Muscle of arm (tissue), 14 donors: ENCODE results near the gene SMC5. TPM values are rescaled to one million over a fixed set of nuclear protein-coding genes. Genes with fewer than 3 reads are reported as not detected.
A peak's percentile ranks its signal among the peaks of the same experiment; 100 is the strongest.
"Not testable (repeated sequence)": the region's sequence is repeated elsewhere in the genome, so short reads cannot be mapped to it uniquely, and the experiment has no call there.

Experiments used
- DNase-seq: peaks from one replicate; pipeline ENCODE4 v3.0.0-alpha.2; 2013
- long read RNA-seq, 11 donors: transcript quantifications; one replicate each; lab custom pipeline, GENCODE V29; 2026
- polyA plus RNA-seq, 12 donors: library from polyadenylated mRNA; unstranded; fragments of 120-200 nt; gene quantifications; one replicate each; pipeline ENCODE4 v1.2.1, GENCODE V29; 2013; ENCODE audit not compliant: insufficient read length in 12 of 12

The SMC5 gene
- 10 to 100 TPM in 11 of 12 donors, not detected in 1; 25.5 to 85.7 (median 41.1) TPM for polyA plus RNA-seq
- long read RNA-seq, donor 1, partial matches to known transcripts: 17 of 18 reads
- long read RNA-seq, donor 1, other reads (novel, unspliced or antisense): 0 of 18 reads
- long read RNA-seq, donor 2, partial matches to known transcripts: 0 of 1 reads
- long read RNA-seq, donor 2, other reads (novel, unspliced or antisense): 0 of 1 reads
- long read RNA-seq, donor 3, full-length matches to known transcripts: 1 of 16 reads
- long read RNA-seq, donor 3, partial matches to known transcripts: 15 of 16 reads
- long read RNA-seq, donor 3, other reads (novel, unspliced or antisense): 0 of 16 reads
- long read RNA-seq, donor 4: 0 reads
- long read RNA-seq, donor 5: 0 reads
- long read RNA-seq, donor 6, partial matches to known transcripts: 0 of 1 reads
- long read RNA-seq, donor 6, other reads (novel, unspliced or antisense): 0 of 1 reads
- long read RNA-seq, donor 7, partial matches to known transcripts: 0 of 1 reads
- long read RNA-seq, donor 7, other reads (novel, unspliced or antisense): 0 of 1 reads
- long read RNA-seq, donor 8, full-length matches to known transcripts: 2 of 2 reads
- long read RNA-seq, donor 8, partial matches to known transcripts: 0 of 2 reads
- long read RNA-seq, donor 8, other reads (novel, unspliced or antisense): 0 of 2 reads
- long read RNA-seq, donor 9, partial matches to known transcripts: 6 of 6 reads
- long read RNA-seq, donor 9, other reads (novel, unspliced or antisense): 0 of 6 reads
- long read RNA-seq, donor 10: 0 reads
- long read RNA-seq, donor 11: 0 reads

GRCh38 chr9:70258692-70259511, at the start of gene SMC5:
Gene SMC5, plus strand, starts transcription at chr9:70258978. Its CDS starts 101 bp downstream, at chr9:70259079.
- peak; percentile 95 for DNase-seq

DNA sequence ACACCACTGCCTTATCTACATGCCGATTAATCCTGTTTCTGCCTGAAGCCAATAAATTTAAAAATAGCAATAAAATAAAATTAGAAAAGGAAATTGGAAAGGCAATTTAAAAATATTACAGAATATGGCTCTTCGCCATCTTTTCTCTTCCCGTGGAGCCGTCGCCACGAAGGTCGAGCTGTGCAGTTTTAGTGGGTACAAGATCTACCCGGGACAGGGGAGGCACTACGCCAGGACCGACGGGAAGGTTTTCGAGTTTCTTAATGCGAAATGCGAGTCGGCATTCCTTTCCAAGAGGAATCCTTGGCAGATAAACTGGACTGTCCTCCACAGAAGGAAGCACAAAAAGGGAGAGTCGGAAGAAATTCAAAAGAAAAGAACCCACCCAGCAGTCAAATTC, 41.7 kb upstream of the SMC5 start:
- DNase-seq: no peak

DNA sequence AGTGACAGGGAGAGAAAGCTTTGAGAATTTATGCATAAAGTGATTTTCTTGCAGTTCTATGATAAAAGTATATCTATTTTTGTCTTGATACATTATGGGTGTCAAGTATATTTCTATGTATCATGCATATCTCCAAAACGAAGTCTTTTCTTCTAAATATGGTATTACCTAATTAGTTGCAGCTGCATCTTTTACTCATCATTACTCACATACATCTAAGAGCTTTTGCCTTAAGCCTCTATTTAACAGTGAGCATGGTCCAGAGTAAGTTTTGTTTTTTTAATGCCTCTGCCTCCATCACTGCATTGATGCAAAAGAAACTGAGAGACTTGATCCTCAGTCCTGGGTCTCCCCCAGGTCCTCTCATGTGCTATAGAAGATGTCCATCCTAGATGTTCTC, 40.0 kb upstream of the SMC5 start:
- DNase-seq: no peak

DNA sequence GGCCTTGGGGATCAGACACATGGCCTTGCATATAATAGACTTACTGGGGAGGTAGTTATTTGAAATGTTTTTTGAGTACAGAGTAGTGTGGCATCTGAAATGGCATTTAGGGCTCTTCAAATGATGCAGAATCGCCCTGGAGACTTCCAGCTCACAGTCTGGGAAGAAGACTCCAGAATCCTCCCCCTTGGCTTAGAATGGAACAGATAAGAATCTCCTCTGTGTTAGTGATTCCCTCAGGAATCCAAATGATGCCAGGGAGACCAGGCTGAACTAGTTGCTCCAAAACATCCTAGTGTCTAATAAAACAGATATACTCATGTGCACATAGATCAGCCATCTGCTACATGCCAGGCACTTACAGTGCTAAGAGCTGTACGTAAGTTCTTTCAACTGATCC, 38.6 kb upstream of the SMC5 start:
- DNase-seq: no peak

DNA sequence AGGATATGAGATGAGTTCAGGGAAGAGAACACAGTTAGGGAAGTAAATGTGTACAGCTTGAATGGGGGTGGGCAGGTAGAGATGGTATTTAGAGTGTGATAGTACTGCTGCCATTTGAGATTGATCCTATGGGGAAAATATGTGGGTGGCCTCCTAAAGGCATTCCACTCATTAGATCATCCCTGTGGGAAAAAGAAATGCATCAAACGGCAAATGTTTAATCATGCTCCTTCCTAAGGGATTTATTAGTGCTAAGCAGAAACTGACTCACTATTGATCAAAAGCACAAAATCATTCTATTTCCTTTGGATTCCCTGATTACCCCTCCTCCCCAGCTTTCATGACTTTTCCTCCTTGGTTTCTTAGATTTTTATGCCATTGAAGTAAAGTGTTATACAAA, 36.4 kb upstream of the SMC5 start:
- DNase-seq: no peak

DNA sequence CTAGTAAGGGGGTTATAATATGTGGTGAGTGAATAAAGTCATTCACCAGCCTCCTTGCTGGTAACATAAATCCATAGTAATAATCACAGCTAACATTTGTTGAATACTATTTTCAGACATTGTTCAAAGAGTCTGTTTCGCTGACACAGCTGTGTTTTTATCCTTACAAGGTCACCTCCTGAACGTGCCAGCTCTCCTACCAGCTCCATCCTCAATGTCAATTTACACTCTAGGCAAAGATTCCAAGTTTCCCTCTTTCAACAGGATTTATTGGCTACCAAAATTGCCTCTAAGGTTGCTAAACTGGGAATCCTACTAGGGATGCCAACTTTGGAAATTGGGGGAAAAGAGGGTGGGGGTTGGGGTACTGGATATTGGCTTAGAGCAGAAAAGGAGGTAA, 30.7 kb upstream of the SMC5 start:
- no peak for DNase-seq

- no peak for DNase-seq
Measured at GRCh38 chr9:70228611-70229010, 30.2 kb upstream of the SMC5 start.

DNA sequence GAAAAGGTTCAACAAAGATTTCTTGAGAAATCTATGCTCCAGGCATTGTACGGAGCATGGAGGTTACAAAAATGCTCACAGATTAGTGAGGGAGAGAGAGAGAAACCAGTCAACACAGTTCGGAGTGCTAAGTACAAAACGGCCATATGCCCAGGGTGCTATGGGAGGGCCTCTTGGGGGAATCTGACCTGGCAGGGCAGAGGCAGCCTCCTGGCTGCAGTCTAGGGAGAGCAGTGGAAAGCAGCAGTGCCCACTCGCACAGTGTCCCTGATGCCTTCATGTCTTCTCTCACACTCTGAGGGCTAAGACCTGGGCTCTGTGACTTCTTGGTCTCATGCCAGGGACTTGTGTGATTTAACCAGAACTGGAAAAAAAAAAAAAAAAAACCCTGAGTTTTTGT, 29.8 kb upstream of the SMC5 start:
- DNase-seq: no peak

- DNase-seq: no peak
Measured at GRCh38 chr9:70229579-70229978, 29.2 kb upstream of the SMC5 start.

- no peak for DNase-seq
Measured at GRCh38 chr9:70232476-70232875, 26.3 kb upstream of the SMC5 start.

GRCh38 chr9:70234208-70234607, 24.6 kb upstream of the SMC5 start:
- not testable (repeated sequence) for DNase-seq

DNA sequence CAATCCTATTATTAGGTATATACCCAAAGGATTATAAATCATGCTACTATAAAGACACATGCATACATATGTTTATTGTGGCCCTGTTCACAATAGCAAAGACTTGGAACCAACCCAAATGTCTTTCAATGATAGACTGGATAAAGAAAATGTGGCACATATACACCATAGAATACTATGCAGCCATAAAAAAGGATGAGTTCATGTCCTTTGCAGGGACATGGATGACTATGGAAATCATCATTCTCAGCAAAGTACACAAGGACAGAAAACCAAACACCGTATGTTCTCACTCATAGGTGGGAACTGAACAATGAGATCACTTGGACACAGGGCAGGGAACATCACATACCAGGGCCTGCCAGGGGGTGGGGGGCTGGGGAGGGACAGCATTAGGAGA, 12.8 kb upstream of the SMC5 start:
- DNase-seq: not testable (repeated sequence)

DNA sequence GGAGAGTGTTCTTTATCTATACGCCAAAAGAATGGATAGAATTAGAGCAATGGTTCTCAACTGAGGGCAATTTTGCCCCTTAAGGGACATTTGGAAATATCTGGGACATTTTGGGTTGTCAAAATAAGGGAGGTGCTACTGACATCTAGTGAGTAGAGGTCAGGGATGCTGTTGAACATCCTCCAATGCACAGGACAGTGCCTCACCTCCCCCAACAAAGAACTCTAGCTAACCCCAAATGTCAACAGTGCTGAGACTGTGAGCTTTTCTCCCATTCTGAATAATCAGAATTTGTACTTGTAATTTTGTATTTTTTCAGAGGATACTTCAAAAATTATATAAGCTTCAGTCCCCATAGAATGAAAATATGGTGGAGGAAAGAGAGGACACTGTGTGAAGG, 8.6 kb upstream of the SMC5 start:
- DNase-seq: no peak

DNA sequence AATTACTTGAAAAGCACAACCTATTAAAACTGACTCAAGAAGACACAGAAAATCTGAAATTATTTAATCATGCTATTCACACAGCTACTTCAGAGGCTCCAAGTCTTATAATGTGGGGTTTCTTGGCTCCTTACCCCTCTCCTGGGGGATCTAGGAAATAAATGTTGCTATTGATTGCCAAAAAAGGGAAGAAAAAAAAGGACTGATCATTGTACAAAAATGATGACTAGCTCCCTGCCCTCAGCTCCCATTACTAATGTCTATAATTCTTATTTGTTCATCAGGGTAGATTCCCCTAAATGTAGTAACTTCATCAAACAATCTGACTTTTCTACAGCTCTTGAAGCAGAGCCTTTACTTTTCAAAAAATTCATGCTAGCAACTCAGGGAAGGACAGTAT, 3.3 kb upstream of the SMC5 start:
- DNase-seq: peak; percentile 33

GRCh38 chr9:70256123-70256551, 2.6 kb upstream of the SMC5 start:
- DNase-seq: peak; percentile 48

- no peak for DNase-seq
Measured at GRCh38 chr9:70257502-70257901, 1.3 kb upstream of the SMC5 start.

- DNase-seq: peak; percentile 71
Measured at GRCh38 chr9:70257991-70258691, 637 bp upstream of the SMC5 start.

GRCh38 chr9:70259512-70259802, 679 bp downstream of the SMC5 start:
- no peak for DNase-seq

DNA sequence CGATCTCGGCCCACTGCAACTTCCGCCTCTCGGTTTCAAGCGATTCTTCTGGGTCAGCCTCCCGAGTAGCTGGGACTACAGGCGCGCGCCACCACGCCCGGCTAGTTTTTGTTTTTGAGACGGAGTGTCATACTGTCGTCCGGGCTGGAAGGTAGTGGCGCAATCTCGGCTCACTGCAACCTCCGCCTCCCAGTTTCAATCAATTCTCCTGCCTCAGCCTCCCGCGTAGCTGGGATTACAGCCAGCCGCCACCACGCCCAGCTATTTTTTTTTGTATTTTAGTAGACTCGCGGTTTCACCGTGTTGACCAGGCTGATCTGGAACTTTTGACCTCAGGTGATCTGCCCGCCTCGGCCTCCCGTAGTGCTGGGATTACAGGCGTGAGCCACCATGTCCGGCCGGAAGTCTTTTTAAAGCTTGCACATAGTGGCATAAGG, 1.2 kb downstream of the SMC5 start:
- DNase-seq: no peak

DNA sequence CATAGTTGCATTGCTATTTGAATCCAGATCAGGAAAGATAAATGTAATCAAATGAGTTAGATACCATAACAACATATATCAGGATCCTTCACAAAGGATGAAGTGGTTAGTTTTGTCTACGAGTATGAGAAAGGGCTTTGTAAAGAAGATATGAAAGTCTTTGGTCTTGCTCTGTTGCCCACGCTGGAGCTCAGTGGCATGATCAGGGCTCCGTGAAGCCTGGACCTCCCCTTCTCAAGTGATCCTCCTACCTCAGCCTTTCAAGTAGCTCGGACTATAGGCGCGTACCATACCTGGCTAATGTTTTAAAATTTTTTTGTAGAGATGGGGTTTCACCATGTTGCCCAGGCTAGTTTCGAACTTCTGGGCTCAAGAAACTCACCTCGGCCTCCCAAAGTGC, 1.8 kb downstream of the SMC5 start:
- DNase-seq: no peak

DNA sequence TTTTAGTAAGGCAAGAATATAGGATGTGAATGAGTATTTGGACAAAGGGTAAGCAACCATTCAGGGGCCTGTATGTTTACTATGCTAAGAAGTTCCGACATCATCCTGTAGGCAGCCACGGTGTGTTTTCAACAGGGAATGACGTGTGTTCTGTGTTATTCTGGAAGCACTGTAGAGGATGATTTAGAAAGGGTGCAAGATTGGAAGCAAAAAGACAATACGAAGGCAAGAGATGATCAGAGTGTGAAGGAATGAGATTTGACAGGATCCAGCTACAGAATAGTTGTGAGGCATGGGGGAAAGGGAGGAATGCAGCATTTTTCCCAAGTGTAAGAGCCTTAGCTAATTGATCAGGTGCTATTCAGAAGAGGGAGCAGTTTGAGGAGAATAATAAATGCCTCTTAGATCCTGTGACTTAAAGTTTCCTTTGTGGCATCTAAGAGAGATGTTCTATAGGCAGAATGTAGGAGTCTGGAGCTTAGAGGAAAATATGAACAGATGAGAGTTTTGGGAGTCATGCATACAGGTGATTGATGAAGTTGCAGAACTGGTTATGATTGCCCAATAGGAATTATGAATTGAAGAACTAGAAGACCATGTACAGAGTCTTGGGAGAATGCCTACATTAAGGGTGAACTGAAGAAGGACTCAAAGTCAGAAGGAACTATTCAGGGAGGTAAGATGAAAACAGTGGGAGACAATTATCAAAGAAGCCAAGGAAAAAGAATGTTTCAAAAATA, 2.5 kb downstream of the SMC5 start:
- DNase-seq: no peak
